Measurements from ENCODE around the gene HOXB5. TPM values are rescaled to one million over a fixed set of nuclear protein-coding genes. Genes with fewer than 3 reads are reported as not detected.

Gene HOXB5
- polyA plus RNA-seq, 1 experiment = not detected

DNA sequence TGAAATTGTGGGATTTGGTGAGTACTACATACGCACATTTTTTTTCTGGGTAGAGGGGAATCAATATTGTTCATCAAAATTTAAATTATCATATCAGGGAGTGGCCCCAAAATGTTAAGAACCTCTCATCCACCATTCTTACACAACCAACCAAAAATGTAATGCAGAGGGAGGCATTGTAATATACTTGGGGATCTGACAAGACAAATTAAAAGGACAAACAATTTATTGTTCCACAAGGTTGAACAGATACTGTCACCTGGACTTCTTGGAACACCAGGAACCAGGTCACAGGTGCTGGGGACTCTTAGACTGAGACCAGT is 47.2 kb upstream of the HOXB5 start:
- H3K27me3 ChIP-seq (ENCODE audit: control insufficient read depth, insufficient read depth, low read length) = peaks cover 74% of the 10 kb centered on the region
- ChIA-PET CTCF (interaction anchor here (1.4 kb wide), 2 partner anchors 9 to 40 kb away, joined by 3 to 4 read pairs; no protein-coding TSS in a partner anchor), POLR2A (no interaction called here)
- H3K4me3 ChIP-seq (ENCODE audit: low read depth, low read length) = no peak overlapping the region
- TF ChIP-seq, protein P1, sequence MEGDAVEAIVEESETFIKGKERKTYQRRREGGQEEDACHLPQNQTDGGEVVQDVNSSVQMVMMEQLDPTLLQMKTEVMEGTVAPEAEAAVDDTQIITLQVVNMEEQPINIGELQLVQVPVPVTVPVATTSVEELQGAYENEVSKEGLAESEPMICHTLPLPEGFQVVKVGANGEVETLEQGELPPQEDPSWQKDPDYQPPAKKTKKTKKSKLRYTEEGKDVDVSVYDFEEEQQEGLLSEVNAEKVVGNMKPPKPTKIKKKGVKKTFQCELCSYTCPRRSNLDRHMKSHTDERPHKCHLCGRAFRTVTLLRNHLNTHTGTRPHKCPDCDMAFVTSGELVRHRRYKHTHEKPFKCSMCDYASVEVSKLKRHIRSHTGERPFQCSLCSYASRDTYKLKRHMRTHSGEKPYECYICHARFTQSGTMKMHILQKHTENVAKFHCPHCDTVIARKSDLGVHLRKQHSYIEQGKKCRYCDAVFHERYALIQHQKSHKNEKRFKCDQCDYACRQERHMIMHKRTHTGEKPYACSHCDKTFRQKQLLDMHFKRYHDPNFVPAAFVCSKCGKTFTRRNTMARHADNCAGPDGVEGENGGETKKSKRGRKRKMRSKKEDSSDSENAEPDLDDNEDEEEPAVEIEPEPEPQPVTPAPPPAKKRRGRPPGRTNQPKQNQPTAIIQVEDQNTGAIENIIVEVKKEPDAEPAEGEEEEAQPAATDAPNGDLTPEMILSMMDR (IDR thresholded peaks at IDR 0.05; ENCODE audit: insufficient read depth, low read depth, low read length) = no peak
- DNase-seq (ENCODE audit: low read depth) = no peak
- H3K36me3 ChIP-seq (ENCODE audit: control insufficient read depth, insufficient read depth, low read length) = no peaks in the 10 kb centered on the region

DNA sequence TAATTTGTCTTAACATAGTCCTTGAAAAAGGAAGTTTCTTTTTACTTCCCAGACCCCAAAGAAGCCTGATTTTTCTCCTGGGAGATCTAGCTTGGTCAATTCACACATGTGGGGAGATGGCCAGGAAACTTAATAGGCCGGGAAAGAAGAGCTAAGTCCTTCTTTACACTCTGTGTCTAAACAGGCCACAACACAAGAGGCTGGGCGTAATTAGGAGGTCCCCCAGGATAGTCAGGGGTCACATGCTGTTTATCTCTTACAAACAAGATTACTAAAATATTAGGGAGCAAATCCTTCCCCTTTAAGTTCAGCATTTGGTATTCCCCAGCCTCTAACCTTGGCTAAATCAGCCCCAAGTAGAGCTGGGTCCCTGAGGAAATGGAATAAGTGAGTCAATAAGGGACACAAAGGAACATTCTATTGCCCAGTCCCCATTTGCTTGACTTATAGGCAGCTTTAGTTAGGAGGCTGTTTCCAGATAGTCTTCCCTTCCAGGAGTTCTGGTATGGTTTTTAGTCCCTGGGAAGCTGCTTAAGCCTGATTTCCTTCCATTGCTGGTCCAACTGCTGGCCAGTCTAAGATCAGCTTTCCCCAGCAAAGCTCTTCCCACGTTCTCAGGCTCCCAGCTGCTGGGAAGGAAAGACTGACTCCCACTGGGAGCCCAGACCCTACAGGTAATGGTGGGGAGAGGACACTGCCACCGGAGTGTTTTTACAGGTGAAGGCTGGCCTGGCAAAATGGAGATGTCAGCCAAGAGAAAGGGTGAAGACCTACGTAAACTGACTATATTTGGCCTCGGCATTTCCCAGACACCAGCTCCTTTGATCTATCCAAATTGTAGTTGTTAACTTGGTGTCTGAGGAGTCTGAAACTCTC is 46.6 kb upstream of the HOXB5 start:
- ChIA-PET POLR2A (no interaction called here), CTCF (interaction anchor here (0.7 to 1.4 kb wide), 3 partner anchors 8 to 176 kb away, joined by 3 to 4 read pairs (median 3); no protein-coding TSS in a partner anchor)
- H3K4me3 ChIP-seq (ENCODE audit: low read depth, low read length) = no peak overlapping the region
- H3K36me3 ChIP-seq (ENCODE audit: control insufficient read depth, insufficient read depth, low read length) = no peaks in the 10 kb centered on the region
- H3K27me3 ChIP-seq (ENCODE audit: control insufficient read depth, insufficient read depth, low read length) = peaks cover 73% of the 10 kb centered on the region
- no peak for DNase-seq (ENCODE audit: low read depth)
- TF ChIP-seq, protein P1 (IDR thresholded peaks at IDR 0.05; ENCODE audit: insufficient read depth, low read depth, low read length) = no peak

DNA sequence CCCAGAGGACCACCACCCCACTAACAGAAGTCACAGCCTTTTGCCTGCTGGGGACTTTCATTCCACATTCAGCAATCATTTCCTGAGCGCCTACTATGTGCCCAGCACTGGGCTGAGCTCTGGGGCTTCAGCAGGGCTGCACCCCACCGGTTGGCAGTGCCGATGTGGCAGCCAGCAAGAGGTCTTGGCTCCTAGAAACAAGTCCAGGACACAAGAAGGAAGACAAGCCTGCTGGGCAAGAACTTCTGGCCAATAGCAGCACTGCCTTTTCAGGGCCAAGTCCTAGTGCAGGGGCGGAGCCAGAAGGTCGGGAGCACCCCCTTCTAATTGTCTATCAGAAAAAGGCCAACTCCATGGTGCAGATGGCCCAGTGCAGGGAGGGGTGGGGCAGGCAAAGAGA is 45.6 kb upstream of the HOXB5 start:
- Histone ChIP-seq H3K27me3 (ENCODE audit: control insufficient read depth, insufficient read depth, low read length) (peaks cover 74% of the 10 kb centered on the region), H3K36me3 (ENCODE audit: control insufficient read depth, insufficient read depth, low read length) (no peaks in the 10 kb centered on the region), H3K4me3 (ENCODE audit: low read depth, low read length) (no peak overlapping the region)
- no peak for DNase-seq (ENCODE audit: low read depth)
- ChIA-PET CTCF (no interaction called here), POLR2A (no interaction called here)
- TF ChIP-seq, protein P1 (IDR thresholded peaks at IDR 0.05; ENCODE audit: insufficient read depth, low read depth, low read length) = no peak

DNA sequence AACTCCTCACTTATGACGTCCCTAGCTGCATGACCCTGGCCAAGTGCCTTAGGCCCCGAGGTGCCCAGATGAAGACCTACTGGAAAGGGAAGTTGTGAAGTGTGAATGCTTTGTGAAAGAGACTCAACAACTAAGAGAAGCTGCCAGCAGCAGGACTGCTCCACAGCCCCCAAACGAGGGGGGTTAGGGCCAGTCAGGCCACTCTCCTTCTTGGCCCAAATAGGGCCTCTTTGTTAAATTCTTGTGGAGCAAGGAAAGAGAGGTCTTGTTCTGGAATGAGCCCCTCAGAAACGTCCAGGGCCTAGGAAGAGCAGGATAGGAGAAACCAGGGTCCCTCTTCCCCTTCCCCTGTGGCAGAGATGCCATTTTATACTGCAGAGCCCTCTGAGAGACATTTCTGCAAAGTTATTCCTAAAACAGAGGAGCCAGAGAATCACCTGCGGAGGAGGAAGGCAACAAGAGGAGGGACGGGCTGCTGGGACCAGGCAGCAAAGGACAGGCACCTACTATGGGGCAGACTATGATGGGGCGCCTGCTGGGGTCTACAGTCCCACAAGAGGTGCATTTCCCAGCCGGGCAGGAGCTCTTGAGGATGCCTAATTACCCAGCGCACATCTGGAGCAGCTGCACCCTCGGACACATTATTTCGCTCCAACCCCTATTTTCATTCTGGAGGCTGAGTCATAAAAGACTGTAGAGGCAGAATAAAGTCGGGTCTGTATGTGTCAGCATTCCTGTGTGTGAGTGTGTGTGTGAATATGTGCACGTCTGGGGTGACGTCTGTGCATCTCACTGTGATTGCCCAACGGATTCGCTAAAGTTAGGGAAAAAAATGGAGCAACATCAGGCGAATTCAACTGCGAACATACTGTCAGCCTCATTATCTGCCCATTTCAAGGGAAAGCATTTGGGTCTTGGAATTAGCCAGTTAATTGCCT is 44.0 kb upstream of the HOXB5 start:
- no peak for DNase-seq (ENCODE audit: low read depth)
- no peaks in the 10 kb centered on the region for H3K36me3 ChIP-seq (ENCODE audit: control insufficient read depth, insufficient read depth, low read length)
- no peak overlapping the region for H3K4me3 ChIP-seq (ENCODE audit: low read depth, low read length)
- TF ChIP-seq, protein P1 (IDR thresholded peaks at IDR 0.05; ENCODE audit: insufficient read depth, low read depth, low read length) = no peak
- H3K27me3 ChIP-seq (ENCODE audit: control insufficient read depth, insufficient read depth, low read length) = peaks cover 75% of the 10 kb centered on the region
- ChIA-PET POLR2A (no interaction called here), CTCF (interaction anchor here (1.1 to 1.4 kb wide), 3 partner anchors 12 to 490 kb away, joined by 4 to 5 read pairs (median 4); partner anchors contain the start of gene HOXB9)
